HEK293 (cell line): ENCODE measurements around the gene PRM3.

Source experiments
- HIC1 ChIP-seq: fragments of 450-650 bp; formaldehyde crosslinking; IDR thresholded peaks from 2 replicates; pipeline ENCODE4 v1.5.1; 2016; ENCODE audit warnings: missing biosample characterization, missing genetic modification characterization
- PRDM2 ChIP-seq: fragments of 450-650 bp; formaldehyde crosslinking; IDR thresholded peaks from 2 replicates; pipeline ENCODE4 v1.5.1; 2016; ENCODE audit warnings: missing biosample characterization, missing genetic modification characterization, borderline replicate concordance
- SP3 ChIP-seq: fragments of 450-650 bp; formaldehyde crosslinking; IDR thresholded peaks from 2 replicates; pipeline ENCODE4 v1.5.1; 2016; ENCODE audit warnings: missing biosample characterization, missing genetic modification characterization
- TRIM28 ChIP-seq: IDR thresholded peaks from 2 replicates; pipeline ENCODE4 v1.6.1; 2011; ENCODE audit warnings: low read length, control low read depth, borderline replicate concordance
- ZBTB1 ChIP-seq: fragments of 450-650 bp; formaldehyde crosslinking; IDR thresholded peaks from 2 replicates; pipeline ENCODE4 v1.5.1; 2016; ENCODE audit warnings: missing biosample characterization, missing genetic modification characterization
- ZBTB21 ChIP-seq: fragments of 450-650 bp; formaldehyde crosslinking; IDR thresholded peaks from 2 replicates; pipeline ENCODE4 v1.5.1; 2017; ENCODE audit warnings: missing biosample characterization, missing genetic modification characterization
- ZFHX2 ChIP-seq: fragments of 450-650 bp; formaldehyde crosslinking; conservative IDR thresholded peaks from 2 replicates; pipeline ENCODE4 v1.5.1; 2016; ENCODE audit warnings: missing biosample characterization, missing genetic modification characterization
- ZFP41 ChIP-seq: fragments of 450-650 bp; formaldehyde crosslinking; IDR thresholded peaks from 2 replicates; pipeline ENCODE4 v1.5.1; 2016; ENCODE audit warnings: missing biosample characterization, missing genetic modification characterization, borderline replicate concordance
- ZNF114 ChIP-seq: fragments of 450-650 bp; formaldehyde crosslinking; IDR thresholded peaks from 2 replicates; pipeline ENCODE4 v1.5.0; 2017; ENCODE audit warnings: missing biosample characterization, missing genetic modification characterization
- ZNF223 ChIP-seq: fragments of 450-650 bp; formaldehyde crosslinking; IDR thresholded peaks from 2 replicates; pipeline ENCODE4 v1.5.1; 2016; ENCODE audit warnings: missing biosample characterization, missing genetic modification characterization
- ZNF266 ChIP-seq: fragments of 450-650 bp; formaldehyde crosslinking; IDR thresholded peaks from 2 replicates; pipeline ENCODE4 v1.5.1; 2016; ENCODE audit warnings: missing biosample characterization, missing genetic modification characterization, low read depth
- ZNF274 ChIP-seq, 2 experiments: fragments of 200-500 bp in 1 of 2; fragments of 450-650 bp in 1 of 2; sonication (Bioruptor generic) in 1 of 2; formaldehyde crosslinking in 1 of 2; IDR thresholded peaks; 2 replicates each; pipeline versions ENCODE4 v1.5.1 to v1.6.1; 2014 to 2016; ENCODE audit warnings: borderline replicate concordance in 1 of 2, inconsistent platforms in 1 of 2, low read length in 1 of 2, missing biosample characterization in 1 of 2, missing genetic modification characterization in 1 of 2
- ZNF280D ChIP-seq: fragments of 450-650 bp; formaldehyde crosslinking; IDR thresholded peaks from 2 replicates; pipeline ENCODE4 v1.5.1; 2016; ENCODE audit warnings: missing biosample characterization, missing genetic modification characterization
- ZNF433 ChIP-seq: fragments of 450-650 bp; formaldehyde crosslinking; IDR thresholded peaks from 2 replicates; pipeline ENCODE4 v1.5.1; 2016; ENCODE audit warnings: missing biosample characterization, missing genetic modification characterization, low read depth
- ZNF48 ChIP-seq: fragments of 450-650 bp; formaldehyde crosslinking; IDR thresholded peaks from 2 replicates; pipeline ENCODE4 v1.5.1; 2016; ENCODE audit warnings: missing biosample characterization, missing genetic modification characterization
- ZNF518A ChIP-seq: fragments of 450-650 bp; formaldehyde crosslinking; conservative IDR thresholded peaks from 2 replicates; pipeline ENCODE4 v1.5.1; 2016; ENCODE audit warnings: low read depth, missing biosample characterization, missing genetic modification characterization
- ZNF610 ChIP-seq: fragments of 450-650 bp; formaldehyde crosslinking; IDR thresholded peaks from 2 replicates; pipeline ENCODE4 v1.5.1; 2016; ENCODE audit warnings: missing biosample characterization, missing genetic modification characterization, borderline replicate concordance
- ZNF701 ChIP-seq: fragments of 450-650 bp; formaldehyde crosslinking; IDR thresholded peaks from 2 replicates; pipeline ENCODE4 v1.5.1; 2016; ENCODE audit warnings: missing biosample characterization, missing genetic modification characterization
- ZNF785 ChIP-seq: fragments of 450-650 bp; formaldehyde crosslinking; IDR thresholded peaks from 2 replicates; pipeline ENCODE4 v1.5.1; 2016; ENCODE audit warnings: missing biosample characterization, missing genetic modification characterization

Gene PRM3

GRCh38 chr16:11257131-11257938 lies 16.1 kb downstream of the PRM3 start (continued):
- TF ChIP-seq PRDM2 (tag by site-specific recombination) (no peak), ZNF266 (tag by site-specific recombination) (no peak), TRIM28 (no peak), ZNF518A (tag by site-specific recombination) (no peak), HIC1 (tag by site-specific recombination) (peak; percentile 66), ZNF610 (tag by site-specific recombination) (no peak), ZNF114 (tag by site-specific recombination) (no peak), ZNF280D (tag by site-specific recombination) (no peak), ZNF48 (tag by site-specific recombination) (no peak), ZNF701 (tag by site-specific recombination) (no peak), ZBTB21 (tag by site-specific recombination) (no peak), ZNF274 (IDR thresholded peaks at IDR 0.05; ENCODE audit: low read length) (no peak), ZNF274 (tag by site-specific recombination; IDR thresholded peaks at IDR 0.05; ENCODE audit: borderline replicate concordance) (no peak), ZNF785 (no peak), ZBTB1 (tag by site-specific recombination) (no peak), ZNF433 (tag by site-specific recombination) (no peak), SP3 (tag by site-specific recombination) (no peak), ZNF223 (tag by site-specific recombination) (0 out of 2 replicates have a peak, but pooled peaks have one; percentile 38), ZFHX2 (tag by site-specific recombination) (peak; percentile 60; the same call in 1 of the 2 replicates), ZFP41 (tag by site-specific recombination) (no peak)
